Measurements from ENCODE around the gene RADX. TPM values are rescaled to one million over a fixed set of nuclear protein-coding genes. Genes with fewer than 3 reads are reported as not detected.

RADX gene
- total RNA-seq, 3 donors from 2014 or later (not counting 1 experiment from before 2014, with no cell fraction given), result 4.6 to 7.5 (median 7.2) TPM

GRCh38 chrX:106680716-106681115 lies 68.9 kb downstream of the RADX start:
- no peaks in the 10 kb centered on the region for H3K4me1 Mint-ChIP-seq
- no peaks in the 10 kb centered on the region for H3K4me1 ChIP-seq (ENCODE audit: control insufficient read depth, insufficient read depth, low read length)
- no peak overlapping the region for H3K4me3 ChIP-seq (ENCODE audit: low read length)
- H3K27ac Mint-ChIP-seq, result no peak overlapping the region
- H3K27me3 Mint-ChIP-seq (ENCODE audit: low read depth in 2 of 2), result peaks cover 0 to 12% of the 10 kb centered on the region in 2 donors
- intact Hi-C loops (cut with micrococcal nuclease), result no loop called here
- no peak for TF ChIP-seq CTCF (IDR thresholded peaks at IDR 0.05)
- no peak overlapping the region for H3K4me3 Mint-ChIP-seq
- ATAC-seq (no peak), DNase-seq (no peak)
- no peaks in the 10 kb centered on the region for H3K36me3 ChIP-seq (ENCODE audit: control insufficient read depth, insufficient read depth, low read length)
- no peaks in the 10 kb centered on the region for H3K27me3 ChIP-seq (ENCODE audit: control insufficient read depth, insufficient read depth, low read length)
- H3K9me3 ChIP-seq (ENCODE audit: control insufficient read depth, insufficient read depth, low read length), result no peaks in the 10 kb centered on the region
- 100% methylated on average over 1 of the region's 2 CpGs for WGBS (ENCODE audit: insufficient coverage)
- no peak overlapping the region for H3K27ac ChIP-seq (ENCODE audit: low read length)
- H3K36me3 Mint-ChIP-seq, result no peaks in the 10 kb centered on the region
- H3K9me3 Mint-ChIP-seq, result peaks cover 0 to 3% of the 10 kb centered on the region in 2 donors

DNA sequence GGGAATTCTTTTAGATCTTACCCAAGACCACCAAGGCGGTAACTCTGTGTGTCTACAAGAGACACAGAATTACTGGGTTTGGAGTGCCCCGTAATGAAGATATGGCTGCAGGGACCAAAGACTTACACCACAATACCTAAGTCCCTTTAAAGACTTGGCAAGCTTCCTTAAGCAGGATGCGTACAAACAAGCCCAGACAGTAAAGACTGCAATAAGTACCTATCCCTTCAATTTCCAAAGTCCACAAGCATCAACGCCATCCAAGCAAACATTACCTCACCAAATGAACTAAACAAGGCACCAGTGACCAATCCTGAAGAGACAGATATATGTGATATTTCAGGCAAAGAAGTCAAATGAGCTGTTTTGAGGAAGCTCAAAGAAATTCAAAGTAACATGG lies 72.4 kb downstream of the RADX start:
- H3K9me3 Mint-ChIP-seq, result peaks cover 0 to 3% of the 10 kb centered on the region in 2 donors
- TF ChIP-seq CTCF (IDR thresholded peaks at IDR 0.05), result no peak
- H3K27ac Mint-ChIP-seq, result no peak overlapping the region
- peaks cover 6% of the 10 kb centered on the region for H3K36me3 Mint-ChIP-seq
- Histone ChIP-seq H3K36me3 (ENCODE audit: control insufficient read depth, insufficient read depth, low read length) (no peaks in the 10 kb centered on the region), H3K9me3 (ENCODE audit: control insufficient read depth, insufficient read depth, low read length) (no peaks in the 10 kb centered on the region), H3K4me1 (ENCODE audit: control insufficient read depth, insufficient read depth, low read length) (no peaks in the 10 kb centered on the region), H3K27me3 (ENCODE audit: control insufficient read depth, insufficient read depth, low read length) (no peaks in the 10 kb centered on the region), H3K27ac (ENCODE audit: low read length) (no peak overlapping the region), H3K4me3 (ENCODE audit: low read length) (no peak overlapping the region)
- intact Hi-C loops (cut with micrococcal nuclease), result no loop called here
- 97% methylated on average over 4 of the region's 4 CpGs for WGBS (ENCODE audit: insufficient coverage)
- H3K27me3 Mint-ChIP-seq (ENCODE audit: low read depth in 2 of 2), result peaks cover 5 to 39% of the 10 kb centered on the region in 2 donors
- no peak for ATAC-seq
- no peak for DNase-seq
- H3K4me3 Mint-ChIP-seq, result no peak overlapping the region
- no peaks in the 10 kb centered on the region for H3K4me1 Mint-ChIP-seq

DNA sequence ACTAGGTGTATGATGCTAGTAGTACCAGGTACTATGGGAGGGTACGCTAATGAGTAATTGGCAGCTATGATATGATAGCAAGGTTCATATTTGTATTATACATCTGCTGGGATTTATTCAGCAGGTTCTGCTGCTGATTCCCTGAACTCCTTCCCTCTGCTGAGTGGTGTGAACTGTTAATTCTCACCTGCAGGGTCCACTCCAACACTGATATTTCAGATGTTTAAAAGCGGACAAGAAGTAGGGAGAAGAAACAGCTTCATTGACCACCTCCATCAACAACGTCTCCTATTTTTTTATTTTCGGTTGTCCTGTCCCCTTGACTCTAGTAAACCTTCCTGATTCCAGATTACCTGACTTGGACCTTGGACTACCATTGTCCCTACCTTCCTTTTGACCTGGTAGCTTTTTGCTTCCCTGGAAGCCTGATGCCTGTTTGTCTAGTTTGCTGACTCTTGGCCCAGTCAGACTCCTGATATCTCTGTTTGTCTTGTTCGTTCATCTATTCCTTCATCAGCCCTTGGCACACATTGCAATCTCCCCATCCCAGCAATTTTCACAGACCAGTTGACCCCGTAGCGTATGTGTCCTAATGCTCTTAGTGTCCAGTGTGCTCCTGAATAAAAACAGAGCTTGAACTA lies 80.8 kb downstream of the RADX start:
- peaks cover 7 to 22% of the 10 kb centered on the region in 2 donors for H3K27me3 Mint-ChIP-seq (ENCODE audit: low read depth in 2 of 2)
- TF ChIP-seq CTCF (IDR thresholded peaks at IDR 0.05), result no peak
- Histone ChIP-seq H3K27ac (ENCODE audit: low read length) (no peak overlapping the region), H3K36me3 (ENCODE audit: control insufficient read depth, insufficient read depth, low read length) (no peaks in the 10 kb centered on the region), H3K9me3 (ENCODE audit: control insufficient read depth, insufficient read depth, low read length) (no peaks in the 10 kb centered on the region), H3K4me3 (ENCODE audit: low read length) (no peak overlapping the region), H3K4me1 (ENCODE audit: control insufficient read depth, insufficient read depth, low read length) (no peaks in the 10 kb centered on the region), H3K27me3 (ENCODE audit: control insufficient read depth, insufficient read depth, low read length) (no peaks in the 10 kb centered on the region)
- ATAC-seq (no peak), DNase-seq (no peak)
- WGBS (ENCODE audit: insufficient coverage), result 90% methylated on average over 5 of the region's 7 CpGs
- no peak overlapping the region for H3K27ac Mint-ChIP-seq
- intact Hi-C loops (cut with micrococcal nuclease), result no loop called here
- peaks cover 4% of the 10 kb centered on the region for H3K36me3 Mint-ChIP-seq
- H3K9me3 Mint-ChIP-seq, result no peaks in the 10 kb centered on the region
- H3K4me3 Mint-ChIP-seq, result no peak overlapping the region
- H3K4me1 Mint-ChIP-seq, result no peaks in the 10 kb centered on the region

DNA sequence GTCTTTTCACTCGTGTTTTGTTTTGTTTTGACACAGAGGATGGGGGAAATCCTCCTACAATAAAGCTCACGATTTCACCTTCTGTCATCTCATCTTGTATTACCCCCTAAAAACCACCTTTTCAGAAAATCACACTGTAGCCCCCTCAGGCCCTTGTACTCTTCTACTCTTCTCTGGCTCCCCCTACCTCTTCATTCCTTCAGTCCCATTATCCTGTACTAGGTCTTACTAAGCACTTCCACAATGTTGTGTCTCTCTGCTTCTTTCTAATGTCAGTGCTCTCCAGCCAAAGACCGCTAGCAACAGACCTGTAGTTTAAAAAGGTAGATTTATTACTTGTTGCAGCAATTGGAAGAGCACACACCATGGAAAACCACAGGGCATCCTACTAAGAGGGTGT lies 84.7 kb downstream of the RADX start:
- no peak overlapping the region for H3K4me3 Mint-ChIP-seq
- ATAC-seq, result no peak
- H3K4me1 Mint-ChIP-seq, result no peaks in the 10 kb centered on the region
- intact Hi-C loops (cut with micrococcal nuclease), result no loop called here
- WGBS (ENCODE audit: insufficient coverage), result 75% methylated on average over 2 of the region's 3 CpGs
- no peak for DNase-seq
- Histone ChIP-seq H3K27ac (ENCODE audit: low read length) (no peak overlapping the region), H3K4me3 (ENCODE audit: low read length) (no peak overlapping the region), H3K27me3 (ENCODE audit: control insufficient read depth, insufficient read depth, low read length) (no peaks in the 10 kb centered on the region), H3K36me3 (ENCODE audit: control insufficient read depth, insufficient read depth, low read length) (no peaks in the 10 kb centered on the region), H3K4me1 (ENCODE audit: control insufficient read depth, insufficient read depth, low read length) (no peaks in the 10 kb centered on the region), H3K9me3 (ENCODE audit: control insufficient read depth, insufficient read depth, low read length) (no peaks in the 10 kb centered on the region)
- no peak for TF ChIP-seq CTCF (IDR thresholded peaks at IDR 0.05)
- H3K27me3 Mint-ChIP-seq (ENCODE audit: low read depth in 2 of 2), result peaks cover 8 to 24% of the 10 kb centered on the region in 2 donors
- H3K27ac Mint-ChIP-seq, result no peak overlapping the region
- no peaks in the 10 kb centered on the region for H3K9me3 Mint-ChIP-seq
- H3K36me3 Mint-ChIP-seq, result no peaks in the 10 kb centered on the region
